ENCODE measurements around the gene MARF1.

The MARF1 gene

GRCh38 chr16:15599303-15600070, 43.5 kb downstream of the MARF1 start:
- TF ChIP-seq GATA2 (IDR thresholded peaks at IDR 0.05; ENCODE audit: low read depth, low read length): no peak
- TF ChIP-seq GATA3 (IDR thresholded peaks at IDR 0.05; ENCODE audit: low read depth, low read length): no peak

- TF ChIP-seq GATA2 (IDR thresholded peaks at IDR 0.05; ENCODE audit: low read depth, low read length) (no peak), GATA3 (IDR thresholded peaks at IDR 0.05; ENCODE audit: low read depth, low read length) (no peak)
Observed at GRCh38 chr16:15598648-15599190, 44.2 kb downstream of the MARF1 start.

- no peak for TF ChIP-seq GATA2 (IDR thresholded peaks at IDR 0.05; ENCODE audit: low read depth, low read length)
- no peak for TF ChIP-seq GATA3 (IDR thresholded peaks at IDR 0.05; ENCODE audit: low read depth, low read length)
Observed at GRCh38 chr16:15597822-15598647, 44.9 kb downstream of the MARF1 start.

GRCh38 chr16:15597135-15597534, 45.8 kb downstream of the MARF1 start:
- TF ChIP-seq GATA3 (IDR thresholded peaks at IDR 0.05; ENCODE audit: low read depth, low read length): no peak
- TF ChIP-seq GATA2 (IDR thresholded peaks at IDR 0.05; ENCODE audit: low read depth, low read length): no peak

- TF ChIP-seq GATA3 (IDR thresholded peaks at IDR 0.05; ENCODE audit: low read depth, low read length): no peak
Observed at GRCh38 chr16:15594711-15595320, 48.1 kb downstream of the MARF1 start.

GRCh38 chr16:15593235-15593634, 49.7 kb downstream of the MARF1 start:
- no peak for TF ChIP-seq GATA2 (IDR thresholded peaks at IDR 0.05; ENCODE audit: low read depth, low read length)

GRCh38 chr16:15592324-15592723, 50.6 kb downstream of the MARF1 start:
- no peak for TF ChIP-seq GATA3 (IDR thresholded peaks at IDR 0.05; ENCODE audit: low read depth, low read length)
- TF ChIP-seq GATA2 (IDR thresholded peaks at IDR 0.05; ENCODE audit: low read depth, low read length): no peak

GRCh38 chr16:15587152-15587825, 55.7 kb downstream of the MARF1 start:
- TF ChIP-seq GATA2 (IDR thresholded peaks at IDR 0.05; ENCODE audit: low read depth, low read length) (no peak), GATA3 (IDR thresholded peaks at IDR 0.05; ENCODE audit: low read depth, low read length) (no peak)

- TF ChIP-seq GATA2 (IDR thresholded peaks at IDR 0.05; ENCODE audit: low read depth, low read length): no peak
Observed at GRCh38 chr16:15586716-15587115, 56.2 kb downstream of the MARF1 start.

GRCh38 chr16:15585956-15586355, 57.0 kb downstream of the MARF1 start:
- no peak for TF ChIP-seq GATA2 (IDR thresholded peaks at IDR 0.05; ENCODE audit: low read depth, low read length)
- no peak for TF ChIP-seq GATA3 (IDR thresholded peaks at IDR 0.05; ENCODE audit: low read depth, low read length)

- TF ChIP-seq GATA3 (IDR thresholded peaks at IDR 0.05; ENCODE audit: low read depth, low read length) (no peak), GATA2 (IDR thresholded peaks at IDR 0.05; ENCODE audit: low read depth, low read length) (no peak)
Observed at GRCh38 chr16:15583526-15583925, 59.4 kb downstream of the MARF1 start.

GRCh38 chr16:15581127-15581815, 61.7 kb downstream of the MARF1 start:
- no peak for TF ChIP-seq GATA2 (IDR thresholded peaks at IDR 0.05; ENCODE audit: low read depth, low read length)
- no peak for TF ChIP-seq GATA3 (IDR thresholded peaks at IDR 0.05; ENCODE audit: low read depth, low read length)

- TF ChIP-seq GATA3 (IDR thresholded peaks at IDR 0.05; ENCODE audit: low read depth, low read length) (no peak), GATA2 (IDR thresholded peaks at IDR 0.05; ENCODE audit: low read depth, low read length) (no peak)
Observed at GRCh38 chr16:15578824-15579223, 64.1 kb downstream of the MARF1 start.
